WTC11 (cell line): ENCODE results near the gene CCDC69. TPM values are rescaled to one million over a fixed set of nuclear protein-coding genes. Genes with fewer than 3 reads are reported as not detected.

Experiments
- ATAC-seq: fragments of 200-7000 bp; cut with Tn5 transposase; 2 replicates; pipeline ENCODE4 v1.10.0; 2021; ENCODE audit warnings: mild to moderate bottlenecking, moderate library complexity
- CTCF ChIA-PET: fragments of 300-600 bp; sonication (Branson Sonifier 250); formaldehyde crosslinking; loops from one replicate; lab custom pipeline; 2021; ENCODE audit warnings: antibody characterized with exemption; lab: Charles Lee
- POLR2A ChIA-PET: fragments of 350-600 bp; sonication (Branson Sonifier 250); formaldehyde crosslinking; loops from one replicate; lab custom pipeline; 2021; ENCODE audit warnings: antibody characterized with exemption; lab: Charles Lee
- DNase-seq: peaks from one replicate; pipeline ENCODE4 v3.0.0; 2021; ENCODE audit warnings: low spot score
- H3K27ac Mint-ChIP-seq: 2 replicates; pipeline ENCODE4 v1.8.0; 2021; ENCODE audit warnings: mixed read lengths
- H3K27me3 Mint-ChIP-seq: 2 replicates; pipeline ENCODE4 v1.8.0; 2021; ENCODE audit warnings: low read depth, mild to moderate bottlenecking, moderate library complexity, mixed read lengths
- H3K36me3 Mint-ChIP-seq: 2 replicates; pipeline ENCODE4 v1.8.0; 2021; ENCODE audit warnings: mixed read lengths
- H3K4me1 Mint-ChIP-seq: 2 replicates; pipeline ENCODE4 v1.8.0; 2022; ENCODE audit warnings: mixed read lengths
- H3K4me3 Mint-ChIP-seq: 2 replicates; pipeline ENCODE4 v1.8.0; 2021; ENCODE audit warnings: mild to moderate bottlenecking, moderate library complexity, mixed read lengths
- H3K9me3 Mint-ChIP-seq: 2 replicates; pipeline ENCODE4 v1.8.0; 2021; ENCODE audit warnings: mixed read lengths
- ELF4 ChIP-seq: sonication (generic); formaldehyde crosslinking; IDR thresholded peaks from 2 replicates; pipeline ENCODE4 v1.8.1; 2022; ENCODE audit warnings: low read depth, mild to moderate bottlenecking, moderate library complexity, missing genetic modification reagents
- GABPB1 ChIP-seq: sonication (generic); formaldehyde crosslinking; IDR thresholded peaks from 2 replicates; pipeline ENCODE4 v1.8.1; 2023; ENCODE audit warnings: mild to moderate bottlenecking, missing genetic modification reagents
- GTF2I ChIP-seq: fragments of 250-450 bp; sonication (Bioruptor Pico); conservative IDR thresholded peaks from 2 replicates; pipeline ENCODE4 v1.4.0; 2021; ENCODE audit warnings: mild to moderate bottlenecking
- MXD4 ChIP-seq: fragments of 250-450 bp; sonication (Bioruptor Pico); IDR thresholded peaks from 2 replicates; pipeline ENCODE4 v1.8.0; 2021; ENCODE audit warnings: mild to moderate bottlenecking, moderate library complexity, borderline replicate concordance
- NFE2L1 ChIP-seq: sonication (generic); formaldehyde crosslinking; IDR thresholded peaks from 2 replicates; pipeline ENCODE4 v1.8.1; 2023; ENCODE audit warnings: missing genetic modification reagents
- NR2C2 ChIP-seq: sonication (generic); formaldehyde crosslinking; IDR thresholded peaks from 2 replicates; pipeline ENCODE4 v1.8.0; 2022; ENCODE audit warnings: mild to moderate bottlenecking, missing genetic modification reagents
- RORB ChIP-seq: fragments of 250-450 bp; sonication (Bioruptor Pico); IDR thresholded peaks from 2 replicates; pipeline ENCODE4 v1.9.0; 2021; ENCODE audit warnings: mild to moderate bottlenecking
- SOX15 ChIP-seq: fragments of 250-450 bp; sonication (Bioruptor Pico); IDR thresholded peaks from 2 replicates; pipeline ENCODE4 v1.9.0; 2021; ENCODE audit warnings: mild to moderate bottlenecking
- TEAD4 ChIP-seq: sonication (generic); formaldehyde crosslinking; IDR thresholded peaks from 2 replicates; pipeline ENCODE4 v1.8.0; 2022; ENCODE audit warnings: mild to moderate bottlenecking, missing genetic modification reagents
- TP53 ChIP-seq: sonication (generic); formaldehyde crosslinking; IDR thresholded peaks from 2 replicates; pipeline ENCODE4 v1.8.1; 2023; ENCODE audit warnings: mild to moderate bottlenecking, missing genetic modification reagents
- ZBTB21 ChIP-seq: sonication (generic); formaldehyde crosslinking; IDR thresholded peaks from 2 replicates; pipeline ENCODE4 v1.8.1; 2023; ENCODE audit warnings: mild to moderate bottlenecking, missing genetic modification reagents, borderline replicate concordance
- ZNF121 ChIP-seq: sonication (generic); formaldehyde crosslinking; IDR thresholded peaks from 2 replicates; pipeline ENCODE4 v1.8.0; 2023; ENCODE audit warnings: missing genetic modification reagents
- ZNF138 ChIP-seq: sonication (generic); formaldehyde crosslinking; conservative IDR thresholded peaks from 2 replicates; pipeline ENCODE4 v1.8.1; 2022; ENCODE audit warnings: mild to moderate bottlenecking, moderate library complexity, missing genetic modification reagents
- ZNF671 ChIP-seq: fragments of 250-450 bp; sonication (Bioruptor Pico); IDR thresholded peaks from 2 replicates; pipeline ENCODE4 v1.8.0; 2021; ENCODE audit warnings: mild to moderate bottlenecking
- total RNA-seq: library from RNA; stranded (reverse); gene quantifications from 3 replicates; pipeline ENCODE4 v1.2.3, GENCODE V29; 2021
- TF ChIP-seq, protein P1 (sequence below): sonication (generic); formaldehyde crosslinking; IDR thresholded peaks from 2 replicates; pipeline ENCODE4 v1.8.1; 2022; ENCODE audit warnings: mild to moderate bottlenecking, missing genetic modification reagents, moderate library complexity, borderline replicate concordance
- TF ChIP-seq, protein P2 (sequence below): sonication (generic); formaldehyde crosslinking; IDR thresholded peaks from 2 replicates; pipeline ENCODE4 v1.8.0; 2022; ENCODE audit warnings: mild to moderate bottlenecking, missing genetic modification reagents
- TF ChIP-seq, protein P3 (sequence below): sonication (generic); formaldehyde crosslinking; IDR thresholded peaks from 2 replicates; pipeline ENCODE4 v1.8.0; 2022; ENCODE audit warnings: missing genetic modification reagents
- TF ChIP-seq, protein P4 (sequence below): sonication (generic); formaldehyde crosslinking; IDR thresholded peaks from 2 replicates; pipeline ENCODE4 v1.8.0; 2022; ENCODE audit warnings: mild to moderate bottlenecking, missing genetic modification reagents
- TF ChIP-seq, protein P5 (sequence below): sonication (generic); formaldehyde crosslinking; IDR thresholded peaks from 2 replicates; pipeline ENCODE4 v1.8.1; 2022; ENCODE audit warnings: low read depth, missing genetic modification reagents, borderline replicate concordance
- TF ChIP-seq, protein P6 (sequence below): sonication (generic); formaldehyde crosslinking; IDR thresholded peaks from 2 replicates; pipeline ENCODE4 v1.8.1; 2023; ENCODE audit warnings: mild to moderate bottlenecking, missing genetic modification reagents
- TF ChIP-seq, protein P7 (sequence below): sonication (generic); formaldehyde crosslinking; IDR thresholded peaks from 2 replicates; pipeline ENCODE4 v1.8.1; 2022; ENCODE audit warnings: mild to moderate bottlenecking, moderate library complexity, missing genetic modification reagents

The CCDC69 gene
- total RNA-seq, 1 experiment from 2014 or later, result 12.4 TPM

DNA sequence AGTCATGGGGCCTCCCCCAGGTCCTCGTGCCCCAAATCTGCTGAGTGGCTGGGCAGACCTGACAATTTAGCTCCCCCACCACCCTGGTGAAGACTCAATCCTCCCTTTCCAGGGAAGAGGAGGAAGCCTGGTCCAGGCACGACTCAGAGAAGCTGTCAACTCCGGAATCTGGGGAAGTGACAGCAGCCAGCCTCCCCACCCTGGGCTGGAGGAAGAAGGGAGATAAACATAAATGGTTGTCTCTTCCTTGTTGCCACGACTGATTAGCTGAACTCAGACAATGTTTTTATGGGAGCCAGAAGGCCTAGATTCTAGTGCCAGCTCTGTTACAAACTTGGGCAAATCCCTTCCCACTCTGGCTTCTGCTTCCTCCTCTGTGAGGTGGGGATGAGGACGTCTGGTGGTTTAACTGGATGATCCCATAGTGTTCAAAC, 15.4 kb downstream of the CCDC69 start (continued):
- no peak for TF ChIP-seq NR2C2 (CRISPR knock-in tag)
- TF ChIP-seq, protein P1, sequence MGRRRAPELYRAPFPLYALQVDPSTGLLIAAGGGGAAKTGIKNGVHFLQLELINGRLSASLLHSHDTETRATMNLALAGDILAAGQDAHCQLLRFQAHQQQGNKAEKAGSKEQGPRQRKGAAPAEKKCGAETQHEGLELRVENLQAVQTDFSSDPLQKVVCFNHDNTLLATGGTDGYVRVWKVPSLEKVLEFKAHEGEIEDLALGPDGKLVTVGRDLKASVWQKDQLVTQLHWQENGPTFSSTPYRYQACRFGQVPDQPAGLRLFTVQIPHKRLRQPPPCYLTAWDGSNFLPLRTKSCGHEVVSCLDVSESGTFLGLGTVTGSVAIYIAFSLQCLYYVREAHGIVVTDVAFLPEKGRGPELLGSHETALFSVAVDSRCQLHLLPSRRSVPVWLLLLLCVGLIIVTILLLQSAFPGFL, result no peak

DNA sequence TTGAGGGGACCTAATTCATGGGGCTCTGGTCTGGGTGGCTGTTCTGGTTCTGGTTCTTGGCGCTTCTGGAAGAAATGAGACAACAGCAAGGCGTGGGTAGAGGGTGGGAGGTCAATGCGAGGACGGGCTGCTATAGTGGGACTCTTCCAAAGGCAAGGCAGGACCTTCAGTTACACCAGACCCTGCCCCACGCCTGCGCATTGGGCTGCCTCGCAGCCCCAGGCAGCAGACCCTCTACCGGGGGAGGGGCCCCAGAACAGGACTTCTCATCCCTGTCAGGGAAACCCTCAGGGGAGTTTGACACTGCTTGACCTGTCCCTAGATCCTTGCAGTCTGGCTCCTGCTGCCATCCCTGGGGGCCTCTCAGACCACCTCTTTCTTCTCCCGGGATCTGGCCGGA, 18.5 kb downstream of the CCDC69 start:
- DNase-seq, result no peak
- H3K4me1 Mint-ChIP-seq, result no peaks in the 10 kb centered on the region
- H3K27ac Mint-ChIP-seq, result no peak overlapping the region
- H3K36me3 Mint-ChIP-seq, result no peaks in the 10 kb centered on the region
- no peak overlapping the region for H3K4me3 Mint-ChIP-seq
- H3K27me3 Mint-ChIP-seq, result no peaks in the 10 kb centered on the region
- ChIA-PET CTCF (interaction anchor here (1.5 kb wide), 1 partner anchor 34 kb away, joined by 3 read pairs; no protein-coding TSS in a partner anchor), POLR2A (no interaction called here)
- ATAC-seq, result no peak
- H3K9me3 Mint-ChIP-seq, result no peaks in the 10 kb centered on the region
- TF ChIP-seq ZNF121 (CRISPR knock-in tag) (no peak), TEAD4 (CRISPR knock-in tag) (no peak), GABPB1 (CRISPR knock-in tag) (no peak), ZBTB21 (no peak), ELF4 (CRISPR knock-in tag) (no peak), RORB (CRISPR knock-in tag) (no peak), SOX15 (CRISPR knock-in tag) (no peak), ZNF138 (CRISPR knock-in tag) (no peak), MXD4 (no peak), NFE2L1 (CRISPR knock-in tag) (no peak), TP53 (CRISPR knock-in tag) (no peak), GTF2I (no peak), ZNF671 (CRISPR knock-in tag) (no peak)
- TF ChIP-seq, protein P2, sequence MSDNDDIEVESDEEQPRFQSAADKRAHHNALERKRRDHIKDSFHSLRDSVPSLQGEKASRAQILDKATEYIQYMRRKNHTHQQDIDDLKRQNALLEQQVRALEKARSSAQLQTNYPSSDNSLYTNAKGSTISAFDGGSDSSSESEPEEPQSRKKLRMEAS (CRISPR knock-in tag), result no peak
- TF ChIP-seq, protein P3, sequence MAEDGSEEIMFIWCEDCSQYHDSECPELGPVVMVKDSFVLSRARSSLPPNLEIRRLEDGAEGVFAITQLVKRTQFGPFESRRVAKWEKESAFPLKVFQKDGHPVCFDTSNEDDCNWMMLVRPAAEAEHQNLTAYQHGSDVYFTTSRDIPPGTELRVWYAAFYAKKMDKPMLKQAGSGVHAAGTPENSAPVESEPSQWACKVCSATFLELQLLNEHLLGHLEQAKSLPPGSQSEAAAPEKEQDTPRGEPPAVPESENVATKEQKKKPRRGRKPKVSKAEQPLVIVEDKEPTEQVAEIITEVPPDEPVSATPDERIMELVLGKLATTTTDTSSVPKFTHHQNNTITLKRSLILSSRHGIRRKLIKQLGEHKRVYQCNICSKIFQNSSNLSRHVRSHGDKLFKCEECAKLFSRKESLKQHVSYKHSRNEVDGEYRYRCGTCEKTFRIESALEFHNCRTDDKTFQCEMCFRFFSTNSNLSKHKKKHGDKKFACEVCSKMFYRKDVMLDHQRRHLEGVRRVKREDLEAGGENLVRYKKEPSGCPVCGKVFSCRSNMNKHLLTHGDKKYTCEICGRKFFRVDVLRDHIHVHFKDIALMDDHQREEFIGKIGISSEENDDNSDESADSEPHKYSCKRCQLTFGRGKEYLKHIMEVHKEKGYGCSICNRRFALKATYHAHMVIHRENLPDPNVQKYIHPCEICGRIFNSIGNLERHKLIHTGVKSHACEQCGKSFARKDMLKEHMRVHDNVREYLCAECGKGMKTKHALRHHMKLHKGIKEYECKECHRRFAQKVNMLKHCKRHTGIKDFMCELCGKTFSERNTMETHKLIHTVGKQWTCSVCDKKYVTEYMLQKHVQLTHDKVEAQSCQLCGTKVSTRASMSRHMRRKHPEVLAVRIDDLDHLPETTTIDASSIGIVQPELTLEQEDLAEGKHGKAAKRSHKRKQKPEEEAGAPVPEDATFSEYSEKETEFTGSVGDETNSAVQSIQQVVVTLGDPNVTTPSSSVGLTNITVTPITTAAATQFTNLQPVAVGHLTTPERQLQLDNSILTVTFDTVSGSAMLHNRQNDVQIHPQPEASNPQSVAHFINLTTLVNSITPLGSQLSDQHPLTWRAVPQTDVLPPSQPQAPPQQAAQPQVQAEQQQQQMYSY, result no peak
- TF ChIP-seq, protein P4, sequence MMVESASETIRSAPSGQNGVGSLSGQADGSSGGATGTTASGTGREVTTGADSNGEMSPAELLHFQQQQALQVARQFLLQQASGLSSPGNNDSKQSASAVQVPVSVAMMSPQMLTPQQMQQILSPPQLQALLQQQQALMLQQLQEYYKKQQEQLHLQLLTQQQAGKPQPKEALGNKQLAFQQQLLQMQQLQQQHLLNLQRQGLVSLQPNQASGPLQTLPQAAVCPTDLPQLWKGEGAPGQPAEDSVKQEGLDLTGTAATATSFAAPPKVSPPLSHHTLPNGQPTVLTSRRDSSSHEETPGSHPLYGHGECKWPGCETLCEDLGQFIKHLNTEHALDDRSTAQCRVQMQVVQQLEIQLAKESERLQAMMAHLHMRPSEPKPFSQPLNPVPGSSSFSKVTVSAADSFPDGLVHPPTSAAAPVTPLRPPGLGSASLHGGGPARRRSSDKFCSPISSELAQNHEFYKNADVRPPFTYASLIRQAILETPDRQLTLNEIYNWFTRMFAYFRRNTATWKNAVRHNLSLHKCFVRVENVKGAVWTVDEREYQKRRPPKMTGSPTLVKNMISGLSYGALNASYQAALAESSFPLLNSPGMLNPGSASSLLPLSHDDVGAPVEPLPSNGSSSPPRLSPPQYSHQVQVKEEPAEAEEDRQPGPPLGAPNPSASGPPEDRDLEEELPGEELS (CRISPR knock-in tag), result no peak

DNA sequence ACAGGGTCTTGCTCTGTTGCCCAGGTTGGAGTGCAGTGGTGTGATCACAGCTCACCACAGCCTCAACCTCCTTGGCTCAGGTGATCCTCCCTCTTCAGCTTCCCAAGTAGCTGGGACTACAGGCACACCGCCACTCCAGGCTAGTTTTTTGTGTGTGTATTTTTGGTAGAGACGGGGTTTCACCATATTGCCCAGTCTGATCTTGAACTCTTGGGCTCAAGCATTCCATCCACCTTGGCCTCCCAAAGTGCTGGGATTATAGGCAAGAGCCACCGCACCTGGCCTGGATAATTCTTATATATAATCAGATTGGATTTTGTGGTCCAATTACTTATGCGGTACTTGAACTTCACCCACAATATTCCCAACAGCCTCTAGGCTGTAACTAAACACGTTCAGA, 19.8 kb downstream of the CCDC69 start:
- H3K4me3 Mint-ChIP-seq, result no peak overlapping the region
- TF ChIP-seq, protein P5, sequence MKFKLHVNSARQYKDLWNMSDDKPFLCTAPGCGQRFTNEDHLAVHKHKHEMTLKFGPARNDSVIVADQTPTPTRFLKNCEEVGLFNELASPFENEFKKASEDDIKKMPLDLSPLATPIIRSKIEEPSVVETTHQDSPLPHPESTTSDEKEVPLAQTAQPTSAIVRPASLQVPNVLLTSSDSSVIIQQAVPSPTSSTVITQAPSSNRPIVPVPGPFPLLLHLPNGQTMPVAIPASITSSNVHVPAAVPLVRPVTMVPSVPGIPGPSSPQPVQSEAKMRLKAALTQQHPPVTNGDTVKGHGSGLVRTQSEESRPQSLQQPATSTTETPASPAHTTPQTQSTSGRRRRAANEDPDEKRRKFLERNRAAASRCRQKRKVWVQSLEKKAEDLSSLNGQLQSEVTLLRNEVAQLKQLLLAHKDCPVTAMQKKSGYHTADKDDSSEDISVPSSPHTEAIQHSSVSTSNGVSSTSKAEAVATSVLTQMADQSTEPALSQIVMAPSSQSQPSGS (CRISPR knock-in tag), result no peak
- TF ChIP-seq, protein P6, sequence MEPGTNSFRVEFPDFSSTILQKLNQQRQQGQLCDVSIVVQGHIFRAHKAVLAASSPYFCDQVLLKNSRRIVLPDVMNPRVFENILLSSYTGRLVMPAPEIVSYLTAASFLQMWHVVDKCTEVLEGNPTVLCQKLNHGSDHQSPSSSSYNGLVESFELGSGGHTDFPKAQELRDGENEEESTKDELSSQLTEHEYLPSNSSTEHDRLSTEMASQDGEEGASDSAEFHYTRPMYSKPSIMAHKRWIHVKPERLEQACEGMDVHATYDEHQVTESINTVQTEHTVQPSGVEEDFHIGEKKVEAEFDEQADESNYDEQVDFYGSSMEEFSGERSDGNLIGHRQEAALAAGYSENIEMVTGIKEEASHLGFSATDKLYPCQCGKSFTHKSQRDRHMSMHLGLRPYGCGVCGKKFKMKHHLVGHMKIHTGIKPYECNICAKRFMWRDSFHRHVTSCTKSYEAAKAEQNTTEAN (CRISPR knock-in tag), result no peak
- TF ChIP-seq, protein P7, sequence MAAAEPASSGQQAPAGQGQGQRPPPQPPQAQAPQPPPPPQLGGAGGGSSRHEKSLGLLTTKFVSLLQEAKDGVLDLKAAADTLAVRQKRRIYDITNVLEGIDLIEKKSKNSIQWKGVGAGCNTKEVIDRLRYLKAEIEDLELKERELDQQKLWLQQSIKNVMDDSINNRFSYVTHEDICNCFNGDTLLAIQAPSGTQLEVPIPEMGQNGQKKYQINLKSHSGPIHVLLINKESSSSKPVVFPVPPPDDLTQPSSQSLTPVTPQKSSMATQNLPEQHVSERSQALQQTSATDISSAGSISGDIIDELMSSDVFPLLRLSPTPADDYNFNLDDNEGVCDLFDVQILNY (CRISPR knock-in tag), result no peak
- TF ChIP-seq, all 79 proteins: peak for 0
- no peaks in the 10 kb centered on the region for H3K36me3 Mint-ChIP-seq
- ATAC-seq (no peak), DNase-seq (no peak)
- H3K9me3 Mint-ChIP-seq, result no peaks in the 10 kb centered on the region
- ChIA-PET POLR2A (no interaction called here), CTCF (no interaction called here)
- no peaks in the 10 kb centered on the region for H3K27me3 Mint-ChIP-seq
- no peak overlapping the region for H3K27ac Mint-ChIP-seq
- H3K4me1 Mint-ChIP-seq, result no peaks in the 10 kb centered on the region
